PC-9 (cell line): ENCODE results near the gene GTPBP10.
"Not testable (repeated sequence)": the region's sequence is repeated elsewhere in the genome, so short reads cannot be mapped to it uniquely, and the experiment has no call there.

Experiments used
- EZH2 ChIP-seq: fragments of 200-600 bp; sonication (generic); IDR thresholded peaks from 2 replicates; pipeline ENCODE4 v1.8.0; 2017; ENCODE audit warnings: antibody characterized with exemption, low read depth
- TF ChIP-seq, protein P1 (sequence below): fragments of 200-600 bp; sonication (generic); conservative IDR thresholded peaks from 2 replicates; pipeline ENCODE4 v1.6.1; 2017; ENCODE audit warnings: mixed run types, antibody characterized with exemption, mild to moderate bottlenecking, moderate library complexity

GRCh38 chr7:90334926-90335325, 11.6 kb upstream of the GTPBP10 start:
- TF ChIP-seq, protein P1, sequence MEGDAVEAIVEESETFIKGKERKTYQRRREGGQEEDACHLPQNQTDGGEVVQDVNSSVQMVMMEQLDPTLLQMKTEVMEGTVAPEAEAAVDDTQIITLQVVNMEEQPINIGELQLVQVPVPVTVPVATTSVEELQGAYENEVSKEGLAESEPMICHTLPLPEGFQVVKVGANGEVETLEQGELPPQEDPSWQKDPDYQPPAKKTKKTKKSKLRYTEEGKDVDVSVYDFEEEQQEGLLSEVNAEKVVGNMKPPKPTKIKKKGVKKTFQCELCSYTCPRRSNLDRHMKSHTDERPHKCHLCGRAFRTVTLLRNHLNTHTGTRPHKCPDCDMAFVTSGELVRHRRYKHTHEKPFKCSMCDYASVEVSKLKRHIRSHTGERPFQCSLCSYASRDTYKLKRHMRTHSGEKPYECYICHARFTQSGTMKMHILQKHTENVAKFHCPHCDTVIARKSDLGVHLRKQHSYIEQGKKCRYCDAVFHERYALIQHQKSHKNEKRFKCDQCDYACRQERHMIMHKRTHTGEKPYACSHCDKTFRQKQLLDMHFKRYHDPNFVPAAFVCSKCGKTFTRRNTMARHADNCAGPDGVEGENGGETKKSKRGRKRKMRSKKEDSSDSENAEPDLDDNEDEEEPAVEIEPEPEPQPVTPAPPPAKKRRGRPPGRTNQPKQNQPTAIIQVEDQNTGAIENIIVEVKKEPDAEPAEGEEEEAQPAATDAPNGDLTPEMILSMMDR: not testable (repeated sequence)
- TF ChIP-seq EZH2: not testable (repeated sequence)
